Spleen (tissue), 7 donors: ENCODE data around the gene TACC2.

Source experiments
- POLR2A ChIP-seq, 3 donors: fragments of 450-650 bp; IDR thresholded peaks; one replicate each; pipeline ENCODE4 v1.5.1; 2017; ENCODE audit warnings: antibody characterized with exemption in 3 of 3, mild to moderate bottlenecking in 1 of 3
- POLR2AphosphoS5 ChIP-seq, 3 donors: sonication (generic); formaldehyde crosslinking; IDR thresholded peaks; one replicate each; pipeline ENCODE4 v1.5.1; 2017; ENCODE audit warnings: antibody characterized with exemption in 3 of 3
- TF ChIP-seq, protein P1 (sequence below), 11 experiments: fragments of 200-600 bp in 7 of 11; fragments of 450-650 bp in 4 of 11; sonication (generic) in 4 of 11; IDR thresholded peaks in 8 of 11; conservative IDR thresholded peaks in 3 of 11; 1 replicate in 7 of 11; 2 replicates in 4 of 11; pipeline versions ENCODE4 v1.4.0 to v1.8.0; 2016 to 2021; ENCODE audit warnings: antibody characterized with exemption in 11 of 11, inconsistent platforms in 4 of 11, mild to moderate bottlenecking in 1 of 11
- donor health status: DM: no; HTN: no; CAD: no; lungs with moderate emphysema.
- donor health status: DM: no; HTN: no; CAD: no.
- donor health status: DM: no; HTN: no; CAD: no.

- TF ChIP-seq, protein P1, sequence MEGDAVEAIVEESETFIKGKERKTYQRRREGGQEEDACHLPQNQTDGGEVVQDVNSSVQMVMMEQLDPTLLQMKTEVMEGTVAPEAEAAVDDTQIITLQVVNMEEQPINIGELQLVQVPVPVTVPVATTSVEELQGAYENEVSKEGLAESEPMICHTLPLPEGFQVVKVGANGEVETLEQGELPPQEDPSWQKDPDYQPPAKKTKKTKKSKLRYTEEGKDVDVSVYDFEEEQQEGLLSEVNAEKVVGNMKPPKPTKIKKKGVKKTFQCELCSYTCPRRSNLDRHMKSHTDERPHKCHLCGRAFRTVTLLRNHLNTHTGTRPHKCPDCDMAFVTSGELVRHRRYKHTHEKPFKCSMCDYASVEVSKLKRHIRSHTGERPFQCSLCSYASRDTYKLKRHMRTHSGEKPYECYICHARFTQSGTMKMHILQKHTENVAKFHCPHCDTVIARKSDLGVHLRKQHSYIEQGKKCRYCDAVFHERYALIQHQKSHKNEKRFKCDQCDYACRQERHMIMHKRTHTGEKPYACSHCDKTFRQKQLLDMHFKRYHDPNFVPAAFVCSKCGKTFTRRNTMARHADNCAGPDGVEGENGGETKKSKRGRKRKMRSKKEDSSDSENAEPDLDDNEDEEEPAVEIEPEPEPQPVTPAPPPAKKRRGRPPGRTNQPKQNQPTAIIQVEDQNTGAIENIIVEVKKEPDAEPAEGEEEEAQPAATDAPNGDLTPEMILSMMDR (IDR thresholded peaks at IDR 0.05 in 8 of 11, conservative IDR thresholded peaks at IDR 0.05 in 3 of 11): no peak
- no peak for TF ChIP-seq POLR2A (IDR thresholded peaks at IDR 0.05)
- no peak for TF ChIP-seq POLR2AphosphoS5 (IDR thresholded peaks at IDR 0.05)
Observed at GRCh38 chr10:122294511-122295450, 305.8 kb downstream of the TACC2 start.
